GM12874 (cell line): ENCODE data around the gene MRPL3.

ENCODE experiments used
- CTCF ChIP-seq: IDR thresholded peaks from 2 replicates; pipeline ENCODE4 v1.5.1; 2011; ENCODE audit warnings: low read depth, mild to moderate bottlenecking, control low read depth, low read length, moderate library complexity; ENCODE audit not compliant: insufficient read depth

Gene MRPL3

DNA sequence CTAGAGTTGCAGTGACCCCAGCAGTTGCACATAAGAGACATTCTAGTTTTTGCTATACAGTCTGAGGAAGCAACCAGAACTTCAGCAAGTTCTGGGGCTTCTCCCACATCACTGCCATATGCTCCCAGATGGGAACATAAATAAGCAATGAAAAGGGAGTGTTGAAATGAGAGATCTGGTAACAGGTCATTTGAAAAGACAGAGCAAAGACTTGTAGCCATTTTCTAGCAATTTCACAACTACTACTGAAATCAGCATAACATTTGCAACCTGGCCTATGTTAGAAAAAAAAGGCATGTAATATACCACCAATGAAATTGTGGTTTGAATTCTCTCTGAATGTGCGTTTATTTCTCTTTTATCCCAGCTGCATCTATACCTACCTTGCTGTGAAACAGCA is 63.7 kb downstream of the MRPL3 start:
- no peak for TF ChIP-seq CTCF

GRCh38 chr3:131435000-131435399 is 67.8 kb downstream of the MRPL3 start:
- no peak for TF ChIP-seq CTCF

DNA sequence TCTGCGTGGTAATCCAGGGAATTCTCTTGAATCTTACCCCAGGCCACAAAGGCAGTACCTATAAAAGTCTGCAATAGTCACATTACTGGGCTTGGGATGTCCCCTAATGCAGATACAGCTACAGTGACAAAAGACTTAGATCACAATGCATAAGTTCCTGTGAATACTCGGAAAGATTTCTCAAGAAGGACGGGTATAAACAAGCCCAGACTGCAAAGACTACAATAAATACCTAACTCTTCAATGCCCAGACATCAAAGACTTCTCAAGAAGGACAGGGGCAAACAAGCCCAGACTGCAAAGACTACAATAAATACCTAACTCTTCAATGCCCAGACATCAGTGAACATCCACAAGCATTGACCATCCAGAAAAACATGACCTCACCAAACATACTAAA is 70.3 kb downstream of the MRPL3 start:
- no peak for TF ChIP-seq CTCF

DNA sequence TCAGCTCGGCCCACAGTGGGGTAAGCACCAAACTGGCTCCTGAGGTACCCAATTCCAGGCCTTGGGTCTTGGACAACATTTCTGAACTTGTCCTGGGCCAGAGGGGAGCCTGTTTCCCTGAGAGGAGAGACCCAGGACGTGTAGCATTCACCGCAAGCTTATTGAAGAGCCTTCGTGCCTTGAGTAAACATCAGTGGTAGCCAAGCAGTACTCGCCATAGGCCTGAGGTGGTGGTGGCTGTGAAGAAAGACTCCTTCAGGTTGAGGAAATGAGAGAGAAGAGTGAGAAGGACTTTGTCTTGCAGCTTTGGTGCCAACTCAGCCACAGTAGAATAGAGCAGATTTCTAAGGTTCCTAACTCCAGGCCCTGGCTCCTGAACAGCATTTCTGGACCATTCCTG is 71.0 kb downstream of the MRPL3 start:
- no peak for TF ChIP-seq CTCF

- TF ChIP-seq CTCF, result no peak
These were observed 75.5 kb downstream of the MRPL3 start for GRCh38 chr3:131427226-131427625.

GRCh38 chr3:131421957-131422498 is 80.7 kb downstream of the MRPL3 start:
- TF ChIP-seq CTCF, result no peak

- TF ChIP-seq CTCF, result no peak
These were observed 81.5 kb downstream of the MRPL3 start for GRCh38 chr3:131421301-131421700.
